Neural progenitor cell (in vitro differentiated cells): ENCODE measurements around the gene CERK. TPM values are rescaled to one million over a fixed set of nuclear protein-coding genes. Genes with fewer than 3 reads are reported as not detected.

ENCODE experiments used
- DNase-seq: peaks from one replicate; pipeline ENCODE4 v3.0.0-alpha.2; 2016; ENCODE audit warnings: low spot score
- H2AFZ ChIP-seq: fragments of 200-600 bp; sonication (generic); replicated peaks from 2 replicates; pipeline ENCODE4 v1.6.1; 2016; ENCODE audit warnings: antibody characterized with exemption
- H3F3A ChIP-seq: fragments of 200-600 bp; sonication (generic); 2 replicates; pipeline ENCODE4 v1.6.1; 2016; ENCODE audit warnings: antibody characterized with exemption, low read depth
- H3K27ac ChIP-seq: fragments of 200-600 bp; sonication (generic); 2 replicates; pipeline ENCODE4 v1.5.1; 2016; ENCODE audit warnings: mild to moderate bottlenecking
- H3K27me3 ChIP-seq: fragments of 200-600 bp; sonication (generic); 2 replicates; pipeline ENCODE4 v1.6.1; 2016; ENCODE audit warnings: mild to moderate bottlenecking, moderate library complexity
- H3K36me3 ChIP-seq: fragments of 200-600 bp; sonication (generic); 2 replicates; pipeline ENCODE4 v1.5.1; 2016
- H3K4me1 ChIP-seq: fragments of 200-600 bp; sonication (generic); 2 replicates; pipeline ENCODE4 v1.6.1; 2016; ENCODE audit warnings: mixed run types
- H3K4me2 ChIP-seq: fragments of 200-600 bp; sonication (generic); 2 replicates; pipeline ENCODE4 v1.6.1; 2016
- H3K4me3 ChIP-seq: fragments of 200-600 bp; sonication (generic); 2 replicates; pipeline ENCODE4 v1.5.1; 2016
- H3K79me2 ChIP-seq: fragments of 200-600 bp; sonication (generic); 2 replicates; pipeline ENCODE4 v1.6.1; 2016; ENCODE audit warnings: low read depth
- H3K9ac ChIP-seq: fragments of 200-600 bp; sonication (generic); 2 replicates; pipeline ENCODE4 v1.6.1; 2016
- H3K9me3 ChIP-seq: fragments of 200-600 bp; sonication (generic); 2 replicates; pipeline ENCODE4 v1.5.1; 2016; ENCODE audit warnings: low read depth
- H4K20me1 ChIP-seq: fragments of 200-600 bp; sonication (generic); 2 replicates; pipeline ENCODE4 v1.6.1; 2016; ENCODE audit warnings: low read depth
- H3K27ac Mint-ChIP-seq: 3 replicates; pipeline ENCODE4 v1.8.0; 2021; ENCODE audit warnings: mixed read lengths
- H3K27me3 Mint-ChIP-seq: 2 replicates; pipeline ENCODE4 v1.8.0; 2022; ENCODE audit warnings: low read depth, mild to moderate bottlenecking, inconsistent platforms, moderate library complexity, mixed read lengths; ENCODE audit not compliant: insufficient read depth
- H3K36me3 Mint-ChIP-seq: 3 replicates; pipeline ENCODE4 v1.8.0; 2021; ENCODE audit warnings: mixed read lengths
- H3K4me1 Mint-ChIP-seq: 3 replicates; pipeline ENCODE4 v1.8.0; 2021; ENCODE audit warnings: mixed read lengths
- H3K4me3 Mint-ChIP-seq: 3 replicates; pipeline ENCODE4 v1.8.0; 2021; ENCODE audit warnings: mild to moderate bottlenecking, moderate library complexity, mixed read lengths
- H3K9me3 Mint-ChIP-seq: 3 replicates; pipeline ENCODE4 v1.8.0; 2020; ENCODE audit warnings: mixed read lengths
- EZH2 ChIP-seq: fragments of 200-600 bp; sonication (generic); IDR thresholded peaks from 2 replicates; pipeline ENCODE4 v1.6.1; 2017; ENCODE audit warnings: antibody characterized with exemption, mild to moderate bottlenecking, moderate library complexity
- EZH2phosphoT487 ChIP-seq: fragments of 200-600 bp; sonication (generic); IDR thresholded peaks from 2 replicates; pipeline ENCODE4 v1.6.1; 2017; ENCODE audit warnings: antibody characterized with exemption
- total RNA-seq: library from RNA; depleted of rRNA; stranded (reverse); fragments of >200 nt; gene quantifications from 2 replicates; pipeline ENCODE4 v1.2.3, GENCODE V29; 2015; ENCODE audit warnings: low replicate concordance
- TF ChIP-seq, protein P1 (sequence below): fragments of 200-600 bp; sonication (generic); IDR thresholded peaks from 2 replicates; pipeline ENCODE4 v1.5.1; 2017; ENCODE audit warnings: antibody characterized with exemption, mild to moderate bottlenecking

The CERK gene
- total RNA-seq, 1 donor from 2014 or later = 53.6 TPM

DNA sequence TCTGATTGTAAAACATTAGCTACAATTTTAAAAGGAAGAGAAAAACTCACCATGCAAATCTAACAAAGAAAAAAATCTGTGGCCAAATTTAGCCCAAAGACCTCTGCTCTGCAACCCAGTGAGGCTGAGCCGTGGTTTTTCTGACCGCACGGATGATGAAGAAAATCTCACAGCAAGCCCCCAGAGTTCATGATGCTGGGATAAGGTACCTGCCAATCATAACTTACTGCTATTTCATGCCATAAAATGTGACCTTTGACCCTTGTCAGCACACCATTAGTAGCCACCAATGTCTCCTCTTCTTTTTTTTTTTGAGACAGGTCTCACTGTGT, 11.1 kb downstream of the CERK start:
- Histone ChIP-seq H3K27ac (no peak overlapping the region), H4K20me1 (peaks cover 88% of the 10 kb centered on the region), H3K4me3 (no peak overlapping the region), H3K79me2 (peaks cover 39% of the 10 kb centered on the region), H2AFZ (no peak overlapping the region), H3K27me3 (no peaks in the 10 kb centered on the region), H3K9me3 (no peaks in the 10 kb centered on the region), H3K4me2 (no peak overlapping the region), H3K9ac (no peak overlapping the region), H3K4me1 (peaks cover 8% of the 10 kb centered on the region), H3F3A (peaks cover 4% of the 10 kb centered on the region), H3K36me3 (no peaks in the 10 kb centered on the region)
- Mint-ChIP-seq H3K4me1 (peaks cover 27% of the 10 kb centered on the region), H3K27me3 (peaks cover 4% of the 10 kb centered on the region), H3K27ac (no peak overlapping the region), H3K36me3 (peaks cover 8% of the 10 kb centered on the region), H3K9me3 (no peaks in the 10 kb centered on the region), H3K4me3 (no peak overlapping the region)
- DNase-seq = no peak
- TF ChIP-seq, protein P1, sequence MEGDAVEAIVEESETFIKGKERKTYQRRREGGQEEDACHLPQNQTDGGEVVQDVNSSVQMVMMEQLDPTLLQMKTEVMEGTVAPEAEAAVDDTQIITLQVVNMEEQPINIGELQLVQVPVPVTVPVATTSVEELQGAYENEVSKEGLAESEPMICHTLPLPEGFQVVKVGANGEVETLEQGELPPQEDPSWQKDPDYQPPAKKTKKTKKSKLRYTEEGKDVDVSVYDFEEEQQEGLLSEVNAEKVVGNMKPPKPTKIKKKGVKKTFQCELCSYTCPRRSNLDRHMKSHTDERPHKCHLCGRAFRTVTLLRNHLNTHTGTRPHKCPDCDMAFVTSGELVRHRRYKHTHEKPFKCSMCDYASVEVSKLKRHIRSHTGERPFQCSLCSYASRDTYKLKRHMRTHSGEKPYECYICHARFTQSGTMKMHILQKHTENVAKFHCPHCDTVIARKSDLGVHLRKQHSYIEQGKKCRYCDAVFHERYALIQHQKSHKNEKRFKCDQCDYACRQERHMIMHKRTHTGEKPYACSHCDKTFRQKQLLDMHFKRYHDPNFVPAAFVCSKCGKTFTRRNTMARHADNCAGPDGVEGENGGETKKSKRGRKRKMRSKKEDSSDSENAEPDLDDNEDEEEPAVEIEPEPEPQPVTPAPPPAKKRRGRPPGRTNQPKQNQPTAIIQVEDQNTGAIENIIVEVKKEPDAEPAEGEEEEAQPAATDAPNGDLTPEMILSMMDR = no peak
- TF ChIP-seq EZH2 (no peak), EZH2phosphoT487 (no peak)

GRCh38 chr22:46726066-46726985, 11.7 kb downstream of the CERK start:
- Mint-ChIP-seq H3K36me3 (peaks cover 8% of the 10 kb centered on the region), H3K9me3 (no peaks in the 10 kb centered on the region), H3K4me1 (peaks cover 23% of the 10 kb centered on the region), H3K27me3 (peaks cover 4% of the 10 kb centered on the region), H3K4me3 (no peak overlapping the region), H3K27ac (peak overlapping the region; percentile 78)
- Histone ChIP-seq H3K9ac (no peak overlapping the region), H3K36me3 (no peaks in the 10 kb centered on the region), H3K27me3 (no peaks in the 10 kb centered on the region), H3K27ac (no peak overlapping the region), H4K20me1 (peaks cover 88% of the 10 kb centered on the region), H3K4me2 (no peak overlapping the region), H3K4me1 (peaks cover 2% of the 10 kb centered on the region), H3K4me3 (no peak overlapping the region), H3F3A (no peaks in the 10 kb centered on the region), H2AFZ (no peak overlapping the region), H3K9me3 (no peaks in the 10 kb centered on the region), H3K79me2 (peaks cover 34% of the 10 kb centered on the region)
- TF ChIP-seq EZH2phosphoT487 (no peak), EZH2 (no peak)
- TF ChIP-seq, protein P1 = no peak
- DNase-seq = no peak

- H3K4me3 Mint-ChIP-seq = no peak overlapping the region
- Histone ChIP-seq H3K27ac (no peak overlapping the region), H3K79me2 (peaks cover 22% of the 10 kb centered on the region), H3K27me3 (no peaks in the 10 kb centered on the region), H3K4me2 (no peak overlapping the region), H3K36me3 (no peaks in the 10 kb centered on the region), H3F3A (no peaks in the 10 kb centered on the region), H3K4me3 (no peak overlapping the region), H3K9me3 (no peaks in the 10 kb centered on the region), H4K20me1 (peaks cover 82% of the 10 kb centered on the region), H3K9ac (no peak overlapping the region), H2AFZ (no peak overlapping the region), H3K4me1 (no peaks in the 10 kb centered on the region)
- H3K36me3 Mint-ChIP-seq = peaks cover 11% of the 10 kb centered on the region
- H3K9me3 Mint-ChIP-seq = no peaks in the 10 kb centered on the region
- peaks cover 17% of the 10 kb centered on the region for H3K4me1 Mint-ChIP-seq
- H3K27ac Mint-ChIP-seq = no peak overlapping the region
- TF ChIP-seq EZH2 = no peak
- TF ChIP-seq EZH2phosphoT487 = no peak
- TF ChIP-seq, protein P1 = no peak
- DNase-seq = no peak
- peaks cover 5% of the 10 kb centered on the region for H3K27me3 Mint-ChIP-seq
Observed at GRCh38 chr22:46725096-46725495, 13.0 kb downstream of the CERK start.
